HEK293 (cell line): ENCODE data around the gene TPSG1.
"Not testable (repeated sequence)": the region's sequence is repeated elsewhere in the genome, so short reads cannot be mapped to it uniquely, and the experiment has no call there.

Source experiments
- CTCF ChIA-PET: fragments of 350-600 bp; formaldehyde crosslinking; extraction: SDS; loops from one replicate; lab custom pipeline; 2021; ENCODE audit warnings: antibody characterized with exemption; lab: Yijun Ruan, JAX
- POLR2A ChIA-PET: fragments of 300-600 bp; formaldehyde crosslinking; extraction: SDS; loops from one replicate; lab custom pipeline; 2020; ENCODE audit warnings: antibody characterized with exemption, inconsistent platforms; lab: Yijun Ruan, JAX
- H3K27ac ChIP-seq: fragments of 200-500 bp; sonication (Bioruptor generic); 2 replicates; pipeline ENCODE4 v1.5.1; 2014; ENCODE audit warnings: low read depth, low read length, control low read depth, inconsistent platforms; ENCODE audit errors: extremely low read depth
- H3K36me3 ChIP-seq, 2 experiments: fragments of 200-500 bp in 1 of 2; sonication (Bioruptor generic) in 1 of 2; 1 replicate in 1 of 2; 2 replicates in 1 of 2; pipeline ENCODE4 v1.5.1; 2014 to 2017; ENCODE audit warnings: inconsistent platforms in 2 of 2, low read length in 2 of 2; ENCODE audit not compliant: control insufficient read depth in 2 of 2, insufficient read depth in 1 of 2
- H3K4me1 ChIP-seq: fragments of 200-500 bp; sonication (Bioruptor generic); 2 replicates; pipeline ENCODE4 v1.5.1; 2014; ENCODE audit warnings: mild to moderate bottlenecking, low read length, inconsistent platforms; ENCODE audit not compliant: control insufficient read depth, insufficient read depth
- H3K4me3 ChIP-seq: 2 replicates; pipeline ENCODE4 v1.5.1; 2011; ENCODE audit warnings: low read depth, mild to moderate bottlenecking, control low read depth, low read length, moderate library complexity
- H3K9me3 ChIP-seq: fragments of 200-500 bp; sonication (Bioruptor generic); 2 replicates; pipeline ENCODE4 v1.5.1; 2014; ENCODE audit warnings: low read depth, low read length, inconsistent platforms; ENCODE audit not compliant: control insufficient read depth, insufficient read depth
- BCL11B ChIP-seq: fragments of 450-650 bp; formaldehyde crosslinking; IDR thresholded peaks from 2 replicates; pipeline ENCODE4 v1.5.1; 2016; ENCODE audit warnings: low read depth, missing biosample characterization, missing genetic modification characterization
- GLIS2 ChIP-seq: fragments of 450-650 bp; formaldehyde crosslinking; IDR thresholded peaks from 2 replicates; pipeline ENCODE4 v1.5.1; 2016; ENCODE audit warnings: missing biosample characterization, missing genetic modification characterization
- KLF1 ChIP-seq: fragments of 450-650 bp; formaldehyde crosslinking; IDR thresholded peaks from 2 replicates; pipeline ENCODE4 v1.5.1; 2016; ENCODE audit warnings: missing biosample characterization, missing genetic modification characterization
- KLF8 ChIP-seq: fragments of 450-650 bp; formaldehyde crosslinking; IDR thresholded peaks from 2 replicates; pipeline ENCODE4 v1.5.1; 2016; ENCODE audit warnings: missing biosample characterization, missing genetic modification characterization
- SETDB1 ChIP-seq: IDR thresholded peaks from one replicate; pipeline ENCODE4 v1.6.1; 2017; ENCODE audit warnings: mild to moderate bottlenecking, low read length, moderate library complexity, mixed read lengths; ENCODE audit not compliant: insufficient read length
- SP2 ChIP-seq: fragments of 450-650 bp; formaldehyde crosslinking; IDR thresholded peaks from 2 replicates; pipeline ENCODE4 v1.5.1; 2016; ENCODE audit warnings: missing biosample characterization, missing genetic modification characterization
- SP3 ChIP-seq: fragments of 450-650 bp; formaldehyde crosslinking; IDR thresholded peaks from 2 replicates; pipeline ENCODE4 v1.5.1; 2016; ENCODE audit warnings: missing biosample characterization, missing genetic modification characterization
- SP7 ChIP-seq: fragments of 450-650 bp; formaldehyde crosslinking; IDR thresholded peaks from 2 replicates; pipeline ENCODE4 v1.5.1; 2016; ENCODE audit warnings: missing biosample characterization, missing genetic modification characterization
- WT1 ChIP-seq: fragments of 450-650 bp; formaldehyde crosslinking; IDR thresholded peaks from 2 replicates; pipeline ENCODE4 v1.5.1; 2016; ENCODE audit warnings: missing biosample characterization, missing genetic modification characterization
- YY1 ChIP-seq: fragments of 450-650 bp; formaldehyde crosslinking; IDR thresholded peaks from 2 replicates; pipeline ENCODE4 v1.5.1; 2018; ENCODE audit warnings: missing biosample characterization, missing genetic modification characterization
- ZEB2 ChIP-seq: fragments of 450-650 bp; formaldehyde crosslinking; IDR thresholded peaks from 2 replicates; pipeline ENCODE4 v1.5.1; 2016; ENCODE audit warnings: missing biosample characterization, missing genetic modification characterization
- ZFP41 ChIP-seq: fragments of 450-650 bp; formaldehyde crosslinking; IDR thresholded peaks from 2 replicates; pipeline ENCODE4 v1.5.1; 2016; ENCODE audit warnings: missing biosample characterization, missing genetic modification characterization, borderline replicate concordance
- ZNF16 ChIP-seq: fragments of 450-650 bp; formaldehyde crosslinking; IDR thresholded peaks from 2 replicates; pipeline ENCODE4 v1.5.1; 2016; ENCODE audit warnings: low read depth, missing biosample characterization, missing genetic modification characterization
- ZNF175 ChIP-seq: fragments of 450-650 bp; formaldehyde crosslinking; IDR thresholded peaks from 2 replicates; pipeline ENCODE4 v1.5.1; 2016; ENCODE audit warnings: missing biosample characterization, missing genetic modification characterization
- ZNF184 ChIP-seq: fragments of 450-650 bp; IDR thresholded peaks from 2 replicates; pipeline ENCODE4 v1.5.1; 2018; ENCODE audit warnings: missing biosample characterization, mild to moderate bottlenecking, missing genetic modification characterization
- ZNF214 ChIP-seq: fragments of 450-650 bp; formaldehyde crosslinking; IDR thresholded peaks from 2 replicates; pipeline ENCODE4 v1.5.1; 2017; ENCODE audit warnings: missing biosample characterization, mild to moderate bottlenecking, missing genetic modification characterization, borderline replicate concordance
- ZNF221 ChIP-seq: fragments of 450-650 bp; formaldehyde crosslinking; IDR thresholded peaks from 2 replicates; pipeline ENCODE4 v1.5.1; 2017; ENCODE audit warnings: missing biosample characterization, missing genetic modification characterization, borderline replicate concordance
- ZNF302 ChIP-seq: fragments of 450-650 bp; formaldehyde crosslinking; IDR thresholded peaks from 2 replicates; pipeline ENCODE4 v1.5.1; 2016; ENCODE audit warnings: missing biosample characterization, missing genetic modification characterization, low read depth
- ZNF311 ChIP-seq: fragments of 450-650 bp; formaldehyde crosslinking; IDR thresholded peaks from 2 replicates; pipeline ENCODE4 v1.5.1; 2017; ENCODE audit warnings: missing biosample characterization, missing genetic modification characterization, borderline replicate concordance
- ZNF37A ChIP-seq: fragments of 450-650 bp; IDR thresholded peaks from 2 replicates; pipeline ENCODE4 v1.5.1; 2018; ENCODE audit warnings: missing biosample characterization, missing genetic modification characterization
- ZNF544 ChIP-seq: fragments of 450-650 bp; formaldehyde crosslinking; IDR thresholded peaks from 2 replicates; pipeline ENCODE4 v1.5.0; 2017; ENCODE audit warnings: missing biosample characterization, missing genetic modification characterization
- ZNF600 ChIP-seq: fragments of 450-650 bp; formaldehyde crosslinking; IDR thresholded peaks from 2 replicates; pipeline ENCODE4 v1.5.1; 2016; ENCODE audit warnings: missing biosample characterization, missing genetic modification characterization
- ZNF658 ChIP-seq: fragments of 450-650 bp; formaldehyde crosslinking; IDR thresholded peaks from 2 replicates; pipeline ENCODE4; 2016; ENCODE audit warnings: missing biosample characterization, missing genetic modification characterization
- TF ChIP-seq, protein P1 (sequence below): fragments of 450-650 bp; formaldehyde crosslinking; IDR thresholded peaks from 2 replicates; pipeline ENCODE4 v1.5.1; 2016; ENCODE audit warnings: missing biosample characterization, missing genetic modification characterization
- TF ChIP-seq, protein P2 (sequence below): fragments of 450-650 bp; formaldehyde crosslinking; IDR thresholded peaks from 2 replicates; pipeline ENCODE4 v1.5.1; 2016; ENCODE audit warnings: missing biosample characterization, missing genetic modification characterization
- TF ChIP-seq, protein P3 (sequence below): fragments of 450-650 bp; formaldehyde crosslinking; IDR thresholded peaks from 2 replicates; pipeline ENCODE4 v1.5.1; 2016; ENCODE audit warnings: missing biosample characterization, missing genetic modification characterization
- TF ChIP-seq, protein P4 (sequence below): fragments of 450-650 bp; formaldehyde crosslinking; IDR thresholded peaks from 2 replicates; pipeline ENCODE4 v1.5.1; 2016; ENCODE audit warnings: missing biosample characterization, missing genetic modification characterization, borderline replicate concordance

TPSG1 gene

DNA sequence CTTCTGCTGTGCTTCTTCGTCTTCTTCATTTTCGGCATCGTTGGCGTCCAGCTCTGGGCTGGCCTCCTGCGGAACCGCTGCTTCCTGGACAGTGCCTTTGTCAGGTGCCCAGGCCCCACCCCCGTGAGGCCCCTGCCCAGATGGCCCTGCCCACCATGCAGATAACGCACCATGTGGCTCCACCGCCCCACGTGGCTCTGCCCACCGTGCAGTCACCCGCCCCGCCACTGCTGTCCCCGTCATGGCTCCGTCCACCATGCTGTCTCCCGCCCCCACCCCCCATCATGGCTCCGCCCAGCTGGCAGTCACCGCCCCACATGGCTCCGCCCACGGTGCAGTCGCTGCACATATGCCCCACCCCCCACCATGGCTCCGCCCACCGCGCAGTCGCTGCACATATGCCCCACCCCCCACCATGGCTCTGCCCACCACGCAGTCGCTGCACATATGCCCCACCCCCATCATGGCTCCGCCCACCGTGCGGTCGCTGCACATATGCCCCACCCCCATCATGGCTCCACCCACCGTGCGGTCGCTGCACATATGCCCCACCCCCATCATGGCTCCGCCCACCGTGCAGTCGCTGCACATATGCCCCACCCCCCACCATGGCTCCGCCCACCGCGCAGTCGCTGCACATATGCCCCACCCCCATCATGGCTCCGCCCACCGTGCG is 26.3 kb downstream of the TPSG1 start:
- TF ChIP-seq SP3 (tag by site-specific recombination): peak; percentile 53; the same call in 1 of the 2 replicates
- TF ChIP-seq KLF1 (tag by site-specific recombination): peak; percentile 52
- 0 out of 2 replicates have a peak, but pooled peaks have one; percentile 5 for TF ChIP-seq ZNF600 (tag by site-specific recombination)
- peak; percentile 36 for TF ChIP-seq SP2 (tag by site-specific recombination)
- TF ChIP-seq KLF8: peak; percentile 93
- TF ChIP-seq, protein P1, sequence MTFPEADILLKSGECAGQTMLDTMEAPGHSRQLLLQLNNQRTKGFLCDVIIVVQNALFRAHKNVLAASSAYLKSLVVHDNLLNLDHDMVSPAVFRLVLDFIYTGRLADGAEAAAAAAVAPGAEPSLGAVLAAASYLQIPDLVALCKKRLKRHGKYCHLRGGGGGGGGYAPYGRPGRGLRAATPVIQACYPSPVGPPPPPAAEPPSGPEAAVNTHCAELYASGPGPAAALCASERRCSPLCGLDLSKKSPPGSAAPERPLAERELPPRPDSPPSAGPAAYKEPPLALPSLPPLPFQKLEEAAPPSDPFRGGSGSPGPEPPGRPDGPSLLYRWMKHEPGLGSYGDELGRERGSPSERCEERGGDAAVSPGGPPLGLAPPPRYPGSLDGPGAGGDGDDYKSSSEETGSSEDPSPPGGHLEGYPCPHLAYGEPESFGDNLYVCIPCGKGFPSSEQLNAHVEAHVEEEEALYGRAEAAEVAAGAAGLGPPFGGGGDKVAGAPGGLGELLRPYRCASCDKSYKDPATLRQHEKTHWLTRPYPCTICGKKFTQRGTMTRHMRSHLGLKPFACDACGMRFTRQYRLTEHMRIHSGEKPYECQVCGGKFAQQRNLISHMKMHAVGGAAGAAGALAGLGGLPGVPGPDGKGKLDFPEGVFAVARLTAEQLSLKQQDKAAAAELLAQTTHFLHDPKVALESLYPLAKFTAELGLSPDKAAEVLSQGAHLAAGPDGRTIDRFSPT (tag by site-specific recombination): peak; percentile 67
- TF ChIP-seq, all 188 proteins: peak for 6; not testable (repeated sequence) for 182

DNA sequence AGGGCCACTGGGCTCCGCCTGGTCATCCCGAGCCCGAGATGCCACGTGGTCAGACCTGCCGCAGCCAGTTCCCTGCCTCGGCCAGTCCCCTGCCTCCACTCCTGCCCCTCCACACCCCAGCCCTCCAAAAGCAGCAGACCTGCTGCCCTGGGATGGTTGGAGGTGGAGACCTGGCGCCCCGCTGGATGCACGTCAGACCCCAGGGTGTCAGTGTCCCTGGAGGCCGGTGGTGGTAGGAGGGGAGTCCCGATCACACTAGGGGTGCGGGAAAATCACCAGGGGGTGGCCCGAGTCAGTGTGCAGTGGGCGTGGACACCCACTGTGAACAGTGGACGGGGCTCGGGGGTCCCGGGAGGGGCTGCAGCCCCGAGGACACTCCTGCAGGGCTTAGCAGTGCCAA is 26.9 kb downstream of the TPSG1 start:
- Histone ChIP-seq H3K9me3 (no peaks in the 10 kb centered on the region), H3K36me3 (no peaks in the 10 kb centered on the region), H3K4me3 (no peak overlapping the region), H3K27ac (no peak overlapping the region), H3K4me1 (peaks cover 3% of the 10 kb centered on the region; the same call in 1 of the 2 replicates)
- CTCF ChIA-PET: no interaction called here
- POLR2A ChIA-PET: no interaction called here
- TF ChIP-seq SP2 (tag by site-specific recombination) (no peak), ZNF311 (tag by site-specific recombination) (no peak), ZFP41 (tag by site-specific recombination) (no peak), ZNF184 (tag by site-specific recombination) (no peak), ZNF16 (tag by site-specific recombination) (no peak), BCL11B (peak; percentile 25; the same call in 1 of the 2 replicates), KLF8 (no peak), ZNF658 (tag by site-specific recombination) (no peak), ZNF175 (tag by site-specific recombination) (no peak), GLIS2 (tag by site-specific recombination) (peak; percentile 62), SETDB1 (no peak), ZNF544 (tag by site-specific recombination) (no peak), ZNF600 (tag by site-specific recombination) (no peak), ZNF214 (tag by site-specific recombination) (no peak), ZNF221 (tag by site-specific recombination) (no peak), ZNF37A (tag by site-specific recombination) (no peak), YY1 (no peak), SP7 (tag by site-specific recombination) (no peak), WT1 (tag by site-specific recombination) (no peak), ZEB2 (no peak), ZNF302 (tag by site-specific recombination) (no peak)
- TF ChIP-seq, protein P2, sequence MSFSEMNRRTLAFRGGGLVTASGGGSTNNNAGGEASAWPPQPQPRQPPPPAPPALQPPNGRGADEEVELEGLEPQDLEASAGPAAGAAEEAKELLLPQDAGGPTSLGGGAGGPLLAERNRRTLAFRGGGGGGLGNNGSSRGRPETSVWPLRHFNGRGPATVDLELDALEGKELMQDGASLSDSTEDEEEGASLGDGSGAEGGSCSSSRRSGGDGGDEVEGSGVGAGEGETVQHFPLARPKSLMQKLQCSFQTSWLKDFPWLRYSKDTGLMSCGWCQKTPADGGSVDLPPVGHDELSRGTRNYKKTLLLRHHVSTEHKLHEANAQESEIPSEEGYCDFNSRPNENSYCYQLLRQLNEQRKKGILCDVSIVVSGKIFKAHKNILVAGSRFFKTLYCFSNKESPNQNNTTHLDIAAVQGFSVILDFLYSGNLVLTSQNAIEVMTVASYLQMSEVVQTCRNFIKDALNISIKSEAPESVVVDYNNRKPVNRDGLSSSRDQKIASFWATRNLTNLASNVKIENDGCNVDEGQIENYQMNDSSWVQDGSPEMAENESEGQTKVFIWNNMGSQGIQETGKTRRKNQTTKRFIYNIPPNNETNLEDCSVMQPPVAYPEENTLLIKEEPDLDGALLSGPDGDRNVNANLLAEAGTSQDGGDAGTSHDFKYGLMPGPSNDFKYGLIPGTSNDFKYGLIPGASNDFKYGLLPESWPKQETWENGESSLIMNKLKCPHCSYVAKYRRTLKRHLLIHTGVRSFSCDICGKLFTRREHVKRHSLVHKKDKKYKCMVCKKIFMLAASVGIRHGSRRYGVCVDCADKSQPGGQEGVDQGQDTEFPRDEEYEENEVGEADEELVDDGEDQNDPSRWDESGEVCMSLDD (tag by site-specific recombination): no peak
- TF ChIP-seq, protein P3, sequence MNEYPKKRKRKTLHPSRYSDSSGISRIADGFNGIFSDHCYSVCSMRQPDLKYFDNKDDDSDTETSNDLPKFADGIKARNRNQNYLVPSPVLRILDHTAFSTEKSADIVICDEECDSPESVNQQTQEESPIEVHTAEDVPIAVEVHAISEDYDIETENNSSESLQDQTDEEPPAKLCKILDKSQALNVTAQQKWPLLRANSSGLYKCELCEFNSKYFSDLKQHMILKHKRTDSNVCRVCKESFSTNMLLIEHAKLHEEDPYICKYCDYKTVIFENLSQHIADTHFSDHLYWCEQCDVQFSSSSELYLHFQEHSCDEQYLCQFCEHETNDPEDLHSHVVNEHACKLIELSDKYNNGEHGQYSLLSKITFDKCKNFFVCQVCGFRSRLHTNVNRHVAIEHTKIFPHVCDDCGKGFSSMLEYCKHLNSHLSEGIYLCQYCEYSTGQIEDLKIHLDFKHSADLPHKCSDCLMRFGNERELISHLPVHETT (tag by site-specific recombination): no peak
- TF ChIP-seq, protein P4, sequence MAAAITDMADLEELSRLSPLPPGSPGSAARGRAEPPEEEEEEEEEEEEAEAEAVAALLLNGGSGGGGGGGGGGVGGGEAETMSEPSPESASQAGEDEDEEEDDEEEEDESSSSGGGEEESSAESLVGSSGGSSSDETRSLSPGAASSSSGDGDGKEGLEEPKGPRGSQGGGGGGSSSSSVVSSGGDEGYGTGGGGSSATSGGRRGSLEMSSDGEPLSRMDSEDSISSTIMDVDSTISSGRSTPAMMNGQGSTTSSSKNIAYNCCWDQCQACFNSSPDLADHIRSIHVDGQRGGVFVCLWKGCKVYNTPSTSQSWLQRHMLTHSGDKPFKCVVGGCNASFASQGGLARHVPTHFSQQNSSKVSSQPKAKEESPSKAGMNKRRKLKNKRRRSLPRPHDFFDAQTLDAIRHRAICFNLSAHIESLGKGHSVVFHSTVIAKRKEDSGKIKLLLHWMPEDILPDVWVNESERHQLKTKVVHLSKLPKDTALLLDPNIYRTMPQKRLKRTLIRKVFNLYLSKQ (tag by site-specific recombination): no peak

More for the DNA sequence above, 26.3 kb downstream of the TPSG1 start:
- H3K27ac ChIP-seq, H3K36me3 ChIP-seq, CTCF ChIA-PET, H3K4me3 ChIP-seq, POLR2A ChIA-PET, H3K4me1 ChIP-seq, H3K9me3 ChIP-seq: not testable (repeated sequence)
